ENCODE measurements around the gene TRPT1.
"Not testable (repeated sequence)": the region's sequence is repeated elsewhere in the genome, so short reads cannot be mapped to it uniquely, and the experiment has no call there.

The TRPT1 gene

DNA sequence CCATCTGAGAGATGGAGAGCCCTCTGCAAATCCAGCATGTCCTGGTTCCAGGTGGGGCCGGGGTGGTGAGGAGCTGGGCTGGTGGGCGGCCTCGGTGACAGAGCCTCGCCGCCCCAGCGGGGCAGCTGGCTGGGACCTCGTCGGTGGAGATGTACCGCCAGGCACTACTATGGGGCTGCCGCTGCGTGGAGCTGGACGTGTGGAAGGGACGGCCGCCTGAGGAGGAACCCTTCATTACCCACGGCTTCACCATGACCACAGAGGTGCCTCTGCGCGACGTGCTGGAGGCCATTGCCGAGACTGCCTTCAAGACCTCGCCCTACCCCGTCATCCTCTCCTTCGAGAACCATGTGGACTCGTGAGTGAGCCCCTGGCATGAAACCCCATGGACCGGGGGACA lies 32.4 kb upstream of the TRPT1 start:
- no peak for DNase-seq (ENCODE audit: low spot score)

- no peak for DNase-seq (ENCODE audit: low spot score)
Observed at GRCh38 chr11:64256300-64256699, 30.3 kb upstream of the TRPT1 start.

DNA sequence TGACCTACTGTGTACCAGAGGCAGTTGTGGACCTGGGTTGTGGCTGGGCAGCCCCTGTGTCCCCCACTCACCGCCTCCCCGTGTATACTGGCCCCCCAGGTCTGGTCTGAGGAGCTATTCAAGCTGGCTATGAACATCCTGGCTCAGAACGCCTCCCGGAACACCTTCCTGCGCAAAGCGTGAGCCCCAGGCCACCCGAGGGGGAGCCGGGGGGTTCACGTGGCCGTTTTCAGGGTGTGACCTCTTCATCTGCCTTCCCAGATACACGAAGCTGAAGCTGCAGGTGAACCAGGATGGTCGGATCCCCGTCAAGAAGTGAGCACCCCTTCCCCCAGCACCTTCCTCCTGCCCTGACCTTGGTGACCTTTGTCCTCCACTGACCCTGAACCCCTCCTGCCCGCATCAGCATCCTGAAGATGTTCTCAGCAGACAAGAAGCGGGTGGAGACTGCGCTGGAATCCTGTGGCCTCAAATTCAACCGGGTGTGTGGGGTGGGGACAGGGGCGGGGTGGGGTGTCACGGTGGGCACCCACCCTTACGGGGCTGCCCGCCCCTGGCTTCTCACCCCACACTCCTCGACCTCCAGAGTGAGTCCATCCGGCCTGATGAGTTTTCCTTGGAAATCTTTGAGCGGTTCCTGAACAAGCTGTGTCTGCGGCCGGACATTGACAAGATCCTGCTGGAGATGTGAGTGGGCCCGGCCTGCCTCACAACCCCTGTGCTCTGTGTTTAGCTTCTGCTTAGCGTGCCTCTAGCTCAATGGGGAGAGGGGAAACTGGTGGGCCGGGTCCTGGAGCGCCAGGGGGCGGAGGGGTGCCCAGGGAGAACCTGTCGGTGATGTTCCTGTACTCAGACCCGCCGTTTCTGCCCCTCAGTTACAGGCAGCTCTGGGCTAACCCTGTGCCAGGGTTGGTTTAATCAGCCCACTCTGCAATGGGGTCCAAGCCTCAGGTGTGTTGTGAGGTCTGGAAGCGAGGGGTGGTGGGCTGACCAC lies 29.4 kb upstream of the TRPT1 start:
- DNase-seq (ENCODE audit: low spot score): no peak

- no peak for DNase-seq (ENCODE audit: low spot score)
Observed at GRCh38 chr11:64254326-64254725, 28.3 kb upstream of the TRPT1 start.

GRCh38 chr11:64253481-64253880 lies 27.5 kb upstream of the TRPT1 start:
- DNase-seq (ENCODE audit: low spot score): no peak

DNA sequence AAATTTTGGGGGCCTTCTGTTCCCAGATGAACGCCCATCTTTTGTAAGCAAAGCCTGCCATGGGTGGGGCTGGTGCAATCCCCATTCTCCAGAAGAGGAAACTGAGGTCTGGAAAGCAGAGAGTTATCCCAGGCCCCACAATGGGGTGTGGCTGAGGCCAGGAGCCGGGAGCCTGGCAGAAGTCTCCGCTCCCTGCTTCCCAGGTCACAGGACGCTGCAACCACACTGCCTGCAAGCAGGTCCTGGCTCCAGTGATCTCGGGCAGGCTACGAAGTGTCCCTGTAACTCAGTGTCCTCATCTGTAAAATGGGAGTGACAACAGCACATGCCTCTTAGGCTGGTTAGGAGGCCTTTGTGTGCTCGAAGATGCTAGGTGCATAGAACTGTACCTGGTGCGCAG lies 27.1 kb upstream of the TRPT1 start:
- no peak for DNase-seq (ENCODE audit: low spot score)

DNA sequence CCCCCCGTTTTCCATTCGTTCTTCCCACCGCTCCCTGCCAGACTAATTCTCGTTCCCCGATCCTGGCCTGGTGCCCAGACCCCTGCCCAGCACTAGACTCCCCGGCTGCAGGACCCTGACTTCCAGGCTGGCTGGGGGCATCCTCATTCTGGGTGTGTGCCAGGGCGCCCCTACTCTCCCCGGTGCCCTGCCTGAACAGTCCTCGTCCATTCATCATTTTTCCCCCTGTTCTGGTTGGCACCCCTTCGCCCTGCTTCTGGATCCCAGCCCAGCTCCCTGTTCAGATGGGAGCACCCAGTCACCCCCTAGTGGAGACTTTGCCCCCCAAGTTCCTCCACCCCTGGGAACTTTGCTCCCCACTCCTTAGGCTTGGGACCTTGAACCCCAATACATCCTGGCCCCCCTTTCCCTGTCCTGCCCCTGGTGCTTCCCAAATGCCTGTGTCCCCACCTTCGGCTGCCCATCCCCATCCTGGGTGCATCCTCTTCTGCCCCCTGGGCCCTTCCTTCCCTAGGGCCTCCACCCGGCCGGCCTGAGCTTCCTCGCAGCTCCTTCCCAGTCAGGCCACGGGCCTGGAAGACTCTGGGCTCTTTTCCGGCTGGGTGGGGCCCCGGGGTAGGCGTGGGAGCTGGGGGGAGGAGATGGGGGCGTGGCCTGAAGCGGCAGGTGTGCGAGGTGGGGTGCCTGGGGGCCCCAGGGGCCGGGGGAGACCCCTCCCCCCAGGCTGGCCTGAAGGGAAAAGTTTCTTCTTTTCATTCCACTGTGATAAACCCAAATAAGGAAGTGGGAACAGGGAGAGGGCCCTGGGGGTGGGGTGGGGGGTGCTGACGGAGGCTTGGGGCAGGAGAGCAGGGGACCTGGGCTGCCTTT lies 26.3 kb upstream of the TRPT1 start:
- peak; percentile 83 for DNase-seq (ENCODE audit: low spot score)

- DNase-seq (ENCODE audit: low spot score): no peak
Observed at GRCh38 chr11:64251753-64252002, 25.7 kb upstream of the TRPT1 start.

GRCh38 chr11:64251016-64251752 lies 25.2 kb upstream of the TRPT1 start, which contains the start of gene PLCB3:
PLCB3 (plus strand) TSS chr11:64251530; CDS start chr11:64251650, 120 bp downstream.
- peak; percentile 94 for DNase-seq (ENCODE audit: low spot score)

DNA sequence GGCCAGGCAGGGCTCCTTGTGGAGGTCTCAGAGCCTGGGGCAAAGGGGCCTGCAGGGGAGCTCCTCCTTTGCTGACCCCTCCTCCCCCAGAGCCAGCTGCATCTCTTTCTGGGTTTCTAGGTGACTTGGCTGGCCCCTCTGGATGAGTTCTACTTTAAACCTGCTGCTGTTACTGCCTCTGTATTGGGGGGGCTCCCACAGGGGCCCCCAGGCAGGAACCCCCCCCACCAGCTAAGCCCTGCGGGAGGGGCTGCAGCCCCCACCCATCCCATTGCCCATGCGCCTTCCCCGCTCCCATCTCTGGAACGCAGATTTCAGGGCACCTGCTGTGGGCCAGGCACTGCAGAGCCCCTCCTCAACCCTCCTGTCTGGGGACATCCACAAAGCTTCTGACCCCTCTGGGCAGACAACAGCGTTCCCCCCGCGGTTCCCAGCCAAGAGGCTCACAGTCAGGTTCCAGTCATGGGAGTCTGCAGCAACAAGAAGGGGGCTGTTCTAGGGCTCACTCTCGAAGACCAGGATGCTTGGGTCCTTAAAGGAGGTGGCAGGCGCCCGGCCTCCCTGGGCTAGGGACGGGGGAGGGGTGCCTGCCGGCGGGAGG lies 24.5 kb upstream of the TRPT1 start:
- DNase-seq (ENCODE audit: low spot score): no peak

DNA sequence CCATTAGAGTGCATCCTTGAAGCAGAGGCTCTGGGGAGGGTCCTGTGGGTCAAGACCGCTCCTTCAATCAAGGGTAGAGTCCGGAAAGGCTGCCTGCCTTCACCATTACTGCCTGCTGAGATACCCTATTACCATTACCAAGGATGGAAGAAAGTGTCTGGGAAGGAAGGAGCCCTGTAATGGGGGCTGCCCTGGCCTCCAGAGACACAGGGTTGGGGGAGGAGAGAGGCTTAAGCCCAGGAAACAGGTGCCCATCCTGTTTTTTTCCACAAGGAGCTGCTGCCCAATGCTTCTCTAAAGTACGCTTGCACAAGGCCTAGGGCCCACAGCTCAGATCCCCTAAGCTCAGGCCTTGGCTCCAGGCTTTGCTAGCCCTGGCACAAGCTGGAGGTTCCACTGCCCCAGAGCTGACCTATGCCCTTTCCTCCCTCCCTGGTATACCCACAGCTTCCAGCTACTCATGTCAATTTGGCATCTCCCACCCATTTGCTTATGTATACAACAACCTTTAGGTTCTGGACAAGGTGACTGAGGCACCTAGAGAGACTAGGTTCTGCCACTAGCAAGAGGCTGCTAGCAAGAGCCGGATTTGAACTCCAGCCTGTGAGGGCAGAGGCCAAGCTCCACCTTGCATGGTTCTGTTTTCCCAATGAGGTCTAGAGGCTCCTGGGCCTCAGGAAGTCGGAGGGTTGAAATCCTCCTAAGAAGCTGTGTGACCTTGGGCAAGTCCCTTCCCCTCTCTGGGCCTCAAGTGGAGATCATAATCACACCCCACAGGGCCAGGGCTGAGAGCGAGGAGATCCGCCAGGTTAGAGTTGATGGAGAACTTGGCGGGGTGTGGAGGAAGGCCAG lies 23.8 kb upstream of the TRPT1 start:
- no peak for DNase-seq (ENCODE audit: low spot score)

- DNase-seq (ENCODE audit: low spot score): no peak
Observed at GRCh38 chr11:64249038-64249437, 23.1 kb upstream of the TRPT1 start.

DNA sequence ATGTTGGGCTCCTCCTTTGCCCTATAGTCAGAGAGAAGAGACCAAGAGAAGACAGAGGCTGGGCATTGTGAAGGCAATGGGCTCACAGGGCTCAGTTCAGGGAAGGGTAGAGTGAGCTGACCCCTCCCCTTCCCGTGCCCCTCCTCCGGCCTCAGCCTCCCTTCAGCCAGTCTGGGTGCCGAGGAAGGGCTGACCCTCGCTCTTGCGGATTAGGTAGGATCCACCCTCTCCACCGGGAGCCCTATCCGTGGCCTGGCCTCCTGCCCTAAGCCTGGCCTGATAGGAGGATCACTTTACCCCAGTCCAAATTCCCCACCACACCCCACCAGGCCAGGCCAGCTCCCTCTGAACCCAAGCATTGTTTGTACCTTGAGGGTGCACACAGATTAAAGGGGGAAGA lies 22.6 kb upstream of the TRPT1 start:
- no peak for DNase-seq (ENCODE audit: low spot score)

DNA sequence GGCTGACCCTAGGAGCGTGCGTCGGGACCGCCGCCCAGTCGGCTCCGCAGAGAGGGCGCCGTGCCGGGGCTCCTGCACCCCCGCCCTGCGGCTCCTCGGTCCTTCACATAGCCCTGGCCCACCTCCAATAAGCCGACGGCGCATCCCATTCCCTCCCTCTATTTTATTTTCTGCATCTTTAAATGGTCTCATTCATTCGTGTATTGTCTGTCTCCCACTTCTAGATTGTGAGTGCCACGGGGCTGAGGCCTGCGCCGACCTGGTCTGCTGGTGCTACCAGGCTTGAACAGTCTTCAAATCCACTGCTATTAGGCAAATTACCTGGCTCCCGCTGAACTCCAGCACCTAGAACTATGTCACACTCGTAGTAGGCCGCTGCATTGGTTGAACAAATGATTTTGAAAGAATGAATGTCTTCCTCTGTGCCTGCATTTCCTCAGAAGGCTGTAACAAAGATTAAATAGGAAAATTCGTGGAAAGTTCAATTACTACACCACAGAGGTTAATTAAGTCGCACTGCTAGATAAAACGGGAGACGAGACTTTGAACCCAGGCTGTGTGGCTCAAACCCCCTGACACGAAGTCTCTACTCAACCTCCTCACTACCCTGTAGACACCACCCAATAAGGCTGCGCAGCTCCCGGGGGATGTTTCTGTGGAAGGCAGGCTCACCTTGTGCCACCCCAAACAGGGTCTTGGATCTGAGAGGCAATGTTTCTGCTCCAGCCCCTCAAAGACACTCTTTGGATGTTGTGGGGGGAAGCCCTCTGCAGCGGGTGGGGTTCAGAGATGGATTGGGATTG lies 21.9 kb upstream of the TRPT1 start:
- peak; percentile 33 for DNase-seq (ENCODE audit: low spot score)

DNA sequence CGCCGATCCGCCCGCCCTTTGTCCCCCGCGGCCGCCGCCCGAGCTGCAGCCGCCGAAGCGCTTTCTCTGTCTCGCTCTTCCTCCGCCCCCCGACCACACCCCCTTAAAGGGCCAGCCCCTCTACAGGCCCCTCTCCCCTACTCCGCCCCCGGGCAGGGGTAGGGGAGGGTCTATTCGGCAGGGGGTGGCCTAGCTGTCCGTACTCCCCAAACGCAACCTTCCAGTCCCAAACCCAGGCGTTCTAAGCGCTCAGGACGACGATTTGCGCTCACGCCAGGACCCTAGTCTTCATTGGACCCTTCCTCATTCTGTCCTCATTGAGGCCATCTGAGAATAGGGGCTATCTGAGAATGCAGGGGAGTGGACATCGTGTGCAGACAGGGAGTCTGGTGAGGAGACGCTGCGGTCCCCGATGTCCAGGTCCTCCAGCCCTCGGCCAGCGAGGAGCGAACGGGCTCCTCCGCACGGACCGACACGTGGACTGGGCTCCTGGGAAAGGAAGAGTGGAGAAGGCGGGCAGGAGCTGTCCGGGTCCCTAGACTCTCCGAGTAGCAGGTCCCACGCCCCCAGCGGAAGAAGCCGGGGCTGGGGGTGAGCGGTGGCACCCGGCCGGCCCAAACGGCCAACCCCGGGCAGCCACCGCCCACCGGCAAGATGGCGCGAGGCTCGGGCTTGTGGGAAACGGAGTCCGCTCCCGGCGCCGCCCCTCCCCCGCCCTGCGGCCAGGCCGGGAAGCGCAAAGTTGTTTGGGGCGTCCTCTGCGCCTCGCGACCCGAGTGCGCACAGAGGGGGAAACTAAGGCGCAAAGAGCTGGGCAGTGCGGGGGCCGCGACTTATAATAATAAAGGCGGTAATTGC lies 21.1 kb upstream of the TRPT1 start, which contains the start of gene PPP1R14B:
TSS of gene PPP1R14B (minus strand) at position 73 of the 858 bp plus-strand sequence. CDS start 270 bp downstream, outside the sequence.
- peak; percentile 94 for DNase-seq (ENCODE audit: low spot score)

DNA sequence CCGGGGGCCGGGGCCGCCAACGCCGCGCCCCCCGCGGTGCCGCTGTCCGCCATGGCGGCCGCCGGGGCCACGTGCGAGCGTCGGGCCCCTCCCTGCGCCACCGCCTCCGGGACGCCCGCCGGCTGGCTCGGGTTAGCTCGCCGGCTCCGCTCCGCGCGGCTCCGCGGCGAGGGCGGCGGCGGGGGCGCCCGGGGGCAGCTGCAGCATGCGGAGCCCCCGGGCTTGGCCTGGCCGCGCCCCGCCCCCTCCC lies 20.6 kb upstream of the TRPT1 start:
- DNase-seq (ENCODE audit: low spot score): not testable (repeated sequence)

GRCh38 chr11:64245797-64246620 lies 20.0 kb upstream of the TRPT1 start:
- peak; percentile 87 for DNase-seq (ENCODE audit: low spot score)

DNA sequence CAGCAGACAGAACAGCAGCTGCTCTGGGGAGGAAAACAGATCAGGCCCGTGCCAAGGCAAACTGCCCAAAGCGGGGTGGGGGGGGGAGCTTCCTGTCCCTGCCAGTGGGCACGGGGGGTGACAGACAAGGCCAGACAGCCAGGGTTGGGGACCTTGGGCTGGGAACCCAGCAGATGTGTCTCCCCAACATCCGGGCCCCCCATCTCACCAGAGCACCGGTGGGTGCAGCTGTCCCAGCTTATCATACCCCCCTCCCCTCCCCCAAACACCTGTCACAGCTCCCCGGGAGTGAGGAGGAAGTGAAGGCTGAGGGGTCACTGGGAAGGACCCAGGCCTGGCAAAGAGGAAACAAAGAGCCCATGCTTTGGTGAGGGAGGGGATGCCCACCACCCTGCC lies 19.4 kb upstream of the TRPT1 start:
- peak; percentile 26 for DNase-seq (ENCODE audit: low spot score)

All from GM03348 (cell line).